KOPT-K1 (cell line): Measurements from ENCODE around the gene MRO.

Source experiments
- H3K27ac ChIP-seq: fragments of 200-600 bp; sonication (generic); 2 replicates; pipeline ENCODE4 v1.5.1; 2016; ENCODE audit warnings: antibody characterized with exemption, mild to moderate bottlenecking, low read depth, low read length; ENCODE audit not compliant: poor library complexity, severe bottlenecking
- H3K36me3 ChIP-seq: fragments of 200-600 bp; sonication (generic); 2 replicates; pipeline ENCODE4 v1.5.1; 2017; ENCODE audit warnings: antibody characterized with exemption, mild to moderate bottlenecking, low read length, moderate library complexity; ENCODE audit not compliant: insufficient read depth
- H3K9me3 ChIP-seq: fragments of 200-600 bp; sonication (generic); 2 replicates; pipeline ENCODE4 v1.5.1; 2017; ENCODE audit warnings: antibody characterized with exemption, low read length, mild to moderate bottlenecking; ENCODE audit not compliant: insufficient read depth, poor library complexity, severe bottlenecking

The MRO gene

DNA sequence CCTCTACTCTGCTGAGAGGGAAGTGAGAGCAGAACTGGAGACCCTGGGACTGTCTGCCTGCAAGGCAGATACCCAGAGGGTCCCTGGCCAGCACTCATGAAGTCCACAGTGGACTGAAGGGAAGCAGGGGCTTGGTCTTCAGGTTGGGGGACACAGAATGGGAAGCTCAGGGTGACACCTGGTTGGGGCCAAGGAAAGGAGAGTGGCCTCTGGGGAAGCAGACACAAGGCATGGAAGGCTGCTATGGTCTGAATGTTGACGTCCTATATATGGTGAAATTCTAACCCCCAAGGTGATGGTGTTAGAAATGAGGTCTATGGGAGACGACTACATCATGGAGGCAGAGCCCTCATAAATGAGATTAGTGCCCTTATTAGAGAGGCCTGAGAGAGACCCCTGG, 69.3 kb downstream of the MRO start:
- no peaks in the 10 kb centered on the region for H3K36me3 ChIP-seq
- no peaks in the 10 kb centered on the region for H3K9me3 ChIP-seq
- no peak overlapping the region for H3K27ac ChIP-seq

DNA sequence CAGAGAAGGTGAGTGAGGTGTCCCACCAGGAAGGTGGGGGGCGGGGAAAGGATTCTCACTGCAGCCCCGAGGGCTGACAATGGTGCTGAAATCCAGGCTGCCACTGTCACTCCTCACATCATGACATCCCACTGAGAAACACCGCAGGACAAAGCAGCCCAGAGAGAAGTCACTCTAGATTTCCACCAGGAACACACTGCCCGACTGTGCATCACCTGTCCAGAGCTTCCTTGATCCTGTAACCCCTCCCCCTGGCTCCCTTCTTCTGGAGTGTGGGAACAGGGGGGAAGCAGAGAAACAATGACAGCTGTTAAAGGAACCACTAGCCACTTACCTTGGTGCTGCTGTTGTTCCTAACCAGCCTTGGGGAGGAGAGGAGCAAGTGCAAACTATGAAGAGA, 69.9 kb downstream of the MRO start:
- no peaks in the 10 kb centered on the region for H3K9me3 ChIP-seq
- no peaks in the 10 kb centered on the region for H3K36me3 ChIP-seq
- no peak overlapping the region for H3K27ac ChIP-seq

- Histone ChIP-seq H3K27ac (no peak overlapping the region), H3K36me3 (no peaks in the 10 kb centered on the region), H3K9me3 (no peaks in the 10 kb centered on the region)
These were observed 70.4 kb downstream of the MRO start for GRCh38 chr18:50749421-50749820.

DNA sequence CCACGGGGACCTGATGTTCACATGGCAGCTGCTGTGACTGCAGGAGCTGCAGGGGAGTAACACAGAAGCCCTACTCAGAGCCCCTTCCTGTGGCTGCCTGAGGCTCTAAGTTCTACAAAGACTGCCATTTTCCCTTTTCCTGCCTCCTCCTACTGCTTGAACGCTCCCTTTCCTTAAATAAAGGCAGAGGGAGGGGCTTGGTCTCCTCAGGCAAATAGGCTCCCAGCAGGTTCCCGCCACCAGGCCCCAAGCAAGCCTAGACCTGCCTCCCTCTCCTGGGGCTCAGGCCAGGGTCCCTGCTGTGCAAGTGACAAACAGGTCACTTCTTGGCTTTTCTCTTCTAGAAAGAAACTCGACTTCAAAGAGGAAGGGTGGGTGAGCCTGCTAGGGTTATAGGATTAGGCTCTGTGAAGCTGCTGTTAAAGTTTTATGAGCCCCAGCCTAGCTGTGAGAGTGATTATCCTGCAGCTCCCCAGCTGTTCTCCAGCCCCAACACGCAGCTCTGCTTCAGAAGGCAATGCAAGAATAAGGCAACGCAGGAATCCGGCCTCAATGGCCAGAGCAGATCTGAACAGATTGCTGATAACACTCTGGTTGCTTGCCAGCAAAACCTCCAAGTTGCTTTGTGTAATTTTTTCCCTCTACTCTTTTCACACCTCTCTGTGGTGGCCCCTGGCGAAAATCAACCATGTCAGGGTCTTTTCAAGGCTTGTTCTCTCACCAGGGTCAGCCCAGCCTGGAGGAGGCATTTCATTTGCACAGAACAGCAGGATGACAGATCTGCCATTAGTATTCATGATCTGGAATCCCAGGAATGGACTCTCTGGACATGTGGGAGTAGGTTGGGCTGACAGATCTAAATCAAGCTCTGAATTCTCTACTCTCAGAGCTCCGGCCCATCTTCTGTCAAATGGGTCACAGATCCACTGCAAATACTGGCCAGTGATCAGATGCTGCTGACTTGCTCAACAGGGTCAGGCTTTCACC, 71.3 kb downstream of the MRO start:
- Histone ChIP-seq H3K27ac (no peak overlapping the region), H3K9me3 (no peaks in the 10 kb centered on the region), H3K36me3 (no peaks in the 10 kb centered on the region)

GRCh38 chr18:50747849-50748242, 72.0 kb downstream of the MRO start:
- H3K27ac ChIP-seq, result no peak overlapping the region
- no peaks in the 10 kb centered on the region for H3K9me3 ChIP-seq
- no peaks in the 10 kb centered on the region for H3K36me3 ChIP-seq

DNA sequence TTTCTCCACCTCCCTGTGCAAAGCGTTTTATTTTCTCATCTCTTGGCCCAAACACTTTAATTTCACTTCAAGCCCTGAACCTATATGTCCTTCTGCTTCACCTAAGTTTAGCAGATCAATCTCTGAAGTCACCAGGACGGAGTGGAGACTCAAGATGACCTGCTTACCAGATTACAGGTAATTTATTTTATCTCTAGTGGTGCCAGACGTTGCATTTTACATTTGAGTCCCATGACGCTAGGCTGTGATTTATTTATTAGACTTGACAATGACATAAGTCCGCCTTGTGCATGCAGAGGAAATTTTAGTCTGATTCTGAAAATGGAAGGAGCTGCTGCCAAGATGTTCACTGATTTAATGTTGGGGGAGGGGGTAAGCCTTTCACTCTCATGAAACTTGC, 73.9 kb downstream of the MRO start:
- no peak overlapping the region for H3K27ac ChIP-seq

More for the DNA sequence above, 73.9 kb downstream of the MRO start:
- Histone ChIP-seq H3K36me3 (no peaks in the 10 kb centered on the region), H3K9me3 (no peaks in the 10 kb centered on the region)
